Activated T-cell treated with anti-CD3 and anti-CD28 coated beads, Interleukin-2, amount 50 U/mL, for 1 hour (primary cell): ENCODE data around the gene SEZ6L.

Experiments
- DNase-seq: peaks from one replicate; pipeline ENCODE4 v3.0.0-alpha.2; 2020

SEZ6L gene

GRCh38 chr22:26432619-26433311 lies 263.5 kb downstream of the SEZ6L start:
- DNase-seq, result no peak
